ENCODE data around the gene NFAM1.

Gene NFAM1

DNA sequence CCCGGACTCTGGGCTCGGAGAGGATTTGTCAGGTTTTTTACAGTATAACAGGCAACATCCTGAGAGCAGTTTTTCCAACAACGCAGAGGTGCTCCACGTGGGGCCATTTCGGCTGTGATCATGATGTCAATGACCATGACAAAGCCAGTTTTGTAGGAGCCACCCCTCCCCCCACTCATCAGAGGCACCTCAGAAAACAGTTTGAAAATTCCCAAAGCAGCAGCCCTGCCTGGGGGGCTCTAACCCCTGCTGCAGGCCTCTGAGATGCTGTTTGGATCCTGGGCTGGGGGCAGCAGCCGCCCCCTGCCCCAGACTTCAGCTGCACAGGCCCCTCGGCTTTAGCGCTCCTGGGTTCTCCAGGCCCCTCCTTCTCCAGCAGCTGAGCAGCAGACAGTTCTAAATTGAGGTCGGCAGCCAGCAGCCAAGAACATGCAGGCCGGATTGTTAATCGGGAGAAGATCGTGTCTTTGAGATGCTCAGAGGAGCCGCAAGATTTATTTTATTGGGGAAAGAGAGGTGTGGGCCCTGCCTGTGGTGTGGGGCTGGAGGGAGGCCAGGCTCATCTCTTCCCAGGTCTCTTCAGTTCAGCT, 19.4 kb downstream of the NFAM1 start:
- no peak for DNase-seq

DNA sequence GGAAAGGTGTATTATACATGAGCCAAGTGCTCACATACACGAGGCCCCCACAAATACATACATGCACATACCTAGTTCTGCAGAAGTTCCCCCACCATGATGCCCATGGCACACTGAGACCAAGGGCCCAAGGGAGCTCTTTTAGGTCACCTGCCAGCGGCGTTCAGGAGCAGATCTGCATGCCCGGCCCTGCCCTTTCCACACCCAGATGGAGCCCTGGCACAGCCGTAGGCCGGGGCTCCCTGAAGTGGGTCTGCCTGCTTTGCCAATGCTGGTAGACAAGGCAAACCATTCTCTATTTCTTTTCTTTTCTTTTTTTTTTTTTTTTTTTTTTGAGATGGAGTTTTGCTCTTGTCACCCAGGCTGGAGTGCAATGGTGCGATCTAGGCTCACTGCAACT, 21.5 kb downstream of the NFAM1 start:
- DNase-seq, result no peak

DNA sequence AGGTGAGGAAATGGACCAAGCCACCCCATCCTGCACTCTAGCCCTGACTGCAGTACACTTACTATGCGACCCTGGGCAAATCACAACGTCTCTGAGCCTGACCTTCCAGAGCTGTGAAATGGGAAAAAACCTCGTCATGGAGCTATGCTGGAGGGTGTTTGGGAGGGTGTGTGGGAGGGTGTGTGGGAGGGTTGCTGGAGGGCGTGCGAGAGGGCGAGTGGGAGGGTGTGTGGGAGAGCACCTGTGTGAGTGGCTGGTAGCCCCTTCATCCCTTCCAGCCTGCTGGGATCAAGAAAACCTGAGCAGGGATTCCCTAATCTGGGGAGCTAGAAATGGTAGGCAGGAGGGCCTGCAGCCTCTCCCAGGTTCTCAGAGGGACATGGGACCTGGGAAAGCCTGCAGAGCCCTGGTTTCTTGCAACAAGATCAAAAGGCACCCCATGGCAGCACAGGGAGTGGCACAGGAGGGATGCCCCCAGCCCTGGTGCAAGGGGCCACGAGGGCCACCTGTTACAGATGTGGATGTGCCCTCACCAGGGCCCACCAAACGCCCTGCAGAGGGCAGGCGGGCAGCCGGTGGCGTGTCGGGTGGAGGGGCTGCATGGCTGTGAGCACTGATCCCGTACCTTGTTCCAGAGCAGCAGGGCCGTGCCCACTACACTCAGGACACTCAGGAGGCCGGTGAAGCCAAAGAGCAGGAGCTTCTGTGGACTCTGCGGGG, 23.2 kb downstream of the NFAM1 start:
- DNase-seq, result no peak

DNA sequence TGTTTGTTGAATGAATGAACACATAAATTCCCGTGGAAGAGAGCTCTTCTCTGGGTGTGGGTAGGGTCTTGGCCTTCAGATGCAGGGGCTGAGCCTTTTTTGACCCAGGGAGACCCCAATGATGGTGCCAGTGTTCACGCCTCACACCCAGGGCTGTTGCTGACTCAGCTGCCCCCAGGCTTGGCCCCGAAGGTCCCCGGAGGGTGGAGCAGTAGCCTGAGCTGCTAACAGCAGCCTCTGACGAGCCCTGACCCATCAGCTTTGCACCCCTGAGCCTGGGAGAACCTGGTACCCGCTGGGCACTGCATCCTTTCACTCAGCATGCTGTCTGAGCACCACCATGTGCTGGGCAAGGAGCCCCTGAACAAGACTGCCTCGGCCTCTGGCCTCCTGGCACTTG, 23.9 kb downstream of the NFAM1 start:
- no peak for DNase-seq

DNA sequence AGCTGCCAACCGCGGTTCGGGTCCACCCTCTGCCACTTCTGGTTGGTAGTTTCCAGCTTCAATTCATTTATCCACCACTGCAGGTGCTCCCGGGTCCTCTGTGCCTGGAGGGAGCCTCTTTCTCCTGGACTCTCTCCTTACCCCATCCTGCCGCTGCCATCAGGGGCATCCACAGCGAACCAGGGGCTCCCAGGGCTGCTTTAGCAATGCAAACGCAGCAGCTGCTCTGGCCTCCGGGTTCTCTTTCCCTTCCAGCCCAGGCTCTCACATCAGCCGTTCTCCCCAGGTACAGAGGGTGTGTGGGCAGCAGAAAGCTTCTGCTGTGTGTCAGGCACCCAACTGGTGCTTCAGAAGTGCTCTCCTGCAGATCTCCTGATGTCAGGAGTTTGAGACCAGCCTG, 27.9 kb downstream of the NFAM1 start:
- DNase-seq, result no peak

DNA sequence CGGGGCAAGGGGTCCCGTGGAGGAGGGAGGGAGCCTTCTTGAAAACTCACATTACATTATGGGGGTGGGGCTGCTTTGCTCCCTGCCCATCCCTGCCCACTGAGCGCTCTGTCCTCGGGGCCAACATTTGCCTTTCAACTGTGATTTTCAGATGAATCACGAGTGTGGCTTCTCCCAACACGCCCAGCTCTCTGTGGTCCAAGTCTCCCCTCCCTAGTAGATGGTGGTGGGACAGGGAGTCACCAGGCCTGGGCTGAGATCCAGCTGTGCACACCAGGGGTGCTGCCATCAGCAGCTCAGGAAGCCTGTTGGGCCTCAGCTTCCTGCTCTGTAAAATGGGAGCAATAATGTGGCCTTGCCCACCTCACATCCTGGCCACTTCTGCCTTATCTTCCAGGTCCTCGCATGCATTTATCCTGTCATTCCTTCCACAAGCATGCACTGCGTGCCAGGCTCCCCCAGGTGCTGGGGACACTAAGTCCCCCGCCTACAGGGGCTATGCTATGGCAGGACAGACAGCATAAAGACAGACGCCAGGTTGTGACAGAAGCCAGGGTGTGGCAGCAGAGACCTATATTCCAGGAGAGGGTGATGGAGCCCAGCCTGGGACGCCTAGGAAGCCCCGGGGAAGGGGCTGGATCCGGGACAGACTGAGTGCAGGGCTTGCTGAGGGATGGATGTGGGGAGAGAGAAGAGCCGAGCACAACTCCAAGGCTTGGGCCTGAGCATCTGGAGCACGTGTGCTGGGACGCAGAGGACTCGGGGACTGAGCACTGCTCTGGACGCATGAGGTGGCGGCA, 30.5 kb downstream of the NFAM1 start:
- DNase-seq, result no peak

DNA sequence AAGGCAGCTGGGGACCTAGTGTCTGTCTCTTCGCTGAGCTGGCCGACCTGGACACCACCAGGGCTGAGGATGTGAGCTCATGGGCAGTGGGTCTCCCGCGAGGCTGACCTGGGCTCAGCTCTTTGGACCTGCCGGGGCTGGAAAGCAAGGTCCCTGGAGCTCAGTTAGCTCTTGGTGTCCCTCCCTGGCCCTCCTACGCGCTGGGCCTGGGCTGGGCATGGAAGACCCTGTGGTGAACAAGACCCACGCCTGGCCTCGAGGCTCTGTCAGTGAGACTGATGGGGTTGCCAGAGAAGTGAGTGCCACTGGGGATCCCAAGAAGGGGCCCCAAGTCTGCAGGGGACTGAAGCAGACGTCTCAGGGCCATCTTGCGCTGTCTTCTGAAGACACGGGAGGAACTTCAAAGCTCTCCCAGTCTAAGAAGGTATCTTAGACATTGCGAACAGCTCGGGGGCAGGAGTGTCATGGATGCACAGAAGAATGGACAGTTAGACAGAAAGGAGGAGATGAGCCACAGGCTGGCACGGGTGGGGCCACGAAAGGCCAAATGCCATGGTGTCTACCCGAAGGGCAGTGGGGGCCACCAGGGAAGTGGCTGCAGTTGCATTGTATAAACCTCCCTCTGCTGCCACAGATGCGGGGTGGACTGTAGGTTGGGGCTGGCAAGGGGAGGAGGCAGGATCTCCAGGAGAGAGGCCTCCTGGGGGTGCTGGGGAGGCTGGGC, 31.2 kb downstream of the NFAM1 start:
- DNase-seq, result no peak

DNA sequence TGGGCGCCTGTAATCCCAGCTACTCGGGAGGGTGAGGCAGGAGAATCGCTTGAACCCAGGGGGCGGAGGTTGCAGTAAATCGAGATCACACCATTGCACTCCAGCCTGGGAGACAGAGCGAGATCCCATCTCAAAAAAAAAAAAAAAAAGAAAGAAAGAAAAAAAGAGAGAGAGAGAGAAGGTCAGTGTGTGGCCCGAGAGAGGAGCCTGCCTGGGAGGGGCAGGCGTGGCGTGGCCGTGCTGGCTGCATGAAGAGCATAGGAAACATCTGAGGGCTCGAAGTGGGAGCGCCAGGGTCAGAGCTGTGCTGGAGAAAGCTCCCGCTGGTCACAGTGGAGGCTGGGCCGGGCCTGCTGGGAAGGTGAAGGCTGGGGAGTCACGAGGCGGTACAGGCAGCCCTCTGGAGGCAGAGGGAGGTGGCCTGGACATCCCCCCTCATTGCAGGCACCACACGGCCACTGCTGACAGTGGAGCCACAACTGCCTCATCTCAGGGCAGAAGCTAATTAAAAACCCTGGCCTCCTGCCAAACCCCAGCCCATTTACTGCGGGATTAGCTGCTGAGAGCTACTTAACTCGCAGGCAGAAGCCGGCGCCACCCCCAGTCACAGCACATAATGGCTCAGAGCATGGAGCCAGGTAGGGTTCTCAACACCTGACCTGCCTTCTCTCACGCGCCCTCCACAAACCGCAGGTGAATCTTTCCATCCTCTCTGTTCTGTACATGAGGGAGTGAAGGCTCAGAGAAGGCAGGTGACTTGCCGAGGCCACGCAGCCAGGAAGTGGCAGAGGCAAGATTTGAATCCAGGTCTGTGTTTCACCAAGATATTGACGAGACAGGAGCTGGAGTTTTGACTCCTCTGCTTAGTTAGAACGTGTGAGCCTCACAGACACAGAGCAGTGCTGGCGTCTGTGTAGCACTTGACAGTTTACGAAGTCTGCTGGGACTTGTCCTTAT, 32.6 kb downstream of the NFAM1 start:
- no peak for DNase-seq

DNA sequence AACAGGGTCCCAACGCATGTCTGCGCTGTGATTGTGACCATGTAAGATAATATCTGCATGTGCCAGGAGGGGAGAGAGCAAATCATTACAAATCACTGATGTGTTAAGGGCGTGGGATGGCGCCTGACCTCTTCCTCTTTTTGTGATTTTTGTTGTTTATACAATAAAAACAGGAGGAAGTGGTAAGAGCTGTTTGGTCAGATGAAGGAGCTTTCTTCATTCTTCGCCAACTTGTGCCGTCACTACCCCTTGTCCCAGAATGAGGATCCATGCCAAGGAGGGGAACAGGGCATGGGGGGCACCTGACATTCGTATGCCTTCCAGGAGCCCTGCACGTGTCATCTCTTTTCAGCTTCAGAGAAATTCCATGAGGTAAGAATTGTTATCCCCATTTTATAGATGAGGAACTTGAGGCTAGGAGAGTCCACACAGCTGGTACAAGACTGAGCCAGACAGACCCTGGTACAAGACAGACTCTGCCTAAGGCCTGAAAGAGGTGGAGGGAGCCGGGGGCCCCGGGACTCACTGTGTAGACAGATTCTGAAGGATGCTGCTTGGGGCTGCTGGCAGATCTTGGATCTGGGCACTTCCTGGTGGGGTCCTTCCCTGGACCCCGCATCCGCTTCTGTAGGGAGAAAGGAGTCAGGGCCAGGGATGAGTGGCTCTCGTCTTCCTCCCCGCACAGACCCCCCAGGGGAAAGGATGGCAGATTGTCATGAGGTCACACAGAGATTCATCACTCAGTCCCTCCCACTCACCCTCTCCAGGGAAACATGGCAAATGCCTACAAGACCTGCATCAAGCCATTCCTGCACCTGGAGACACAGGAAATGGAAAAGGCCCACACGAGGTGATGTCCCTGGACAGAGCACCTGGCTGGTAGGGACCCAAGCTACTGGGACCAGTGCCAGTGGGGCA, 34.6 kb downstream of the NFAM1 start:
- no peak for DNase-seq

DNA sequence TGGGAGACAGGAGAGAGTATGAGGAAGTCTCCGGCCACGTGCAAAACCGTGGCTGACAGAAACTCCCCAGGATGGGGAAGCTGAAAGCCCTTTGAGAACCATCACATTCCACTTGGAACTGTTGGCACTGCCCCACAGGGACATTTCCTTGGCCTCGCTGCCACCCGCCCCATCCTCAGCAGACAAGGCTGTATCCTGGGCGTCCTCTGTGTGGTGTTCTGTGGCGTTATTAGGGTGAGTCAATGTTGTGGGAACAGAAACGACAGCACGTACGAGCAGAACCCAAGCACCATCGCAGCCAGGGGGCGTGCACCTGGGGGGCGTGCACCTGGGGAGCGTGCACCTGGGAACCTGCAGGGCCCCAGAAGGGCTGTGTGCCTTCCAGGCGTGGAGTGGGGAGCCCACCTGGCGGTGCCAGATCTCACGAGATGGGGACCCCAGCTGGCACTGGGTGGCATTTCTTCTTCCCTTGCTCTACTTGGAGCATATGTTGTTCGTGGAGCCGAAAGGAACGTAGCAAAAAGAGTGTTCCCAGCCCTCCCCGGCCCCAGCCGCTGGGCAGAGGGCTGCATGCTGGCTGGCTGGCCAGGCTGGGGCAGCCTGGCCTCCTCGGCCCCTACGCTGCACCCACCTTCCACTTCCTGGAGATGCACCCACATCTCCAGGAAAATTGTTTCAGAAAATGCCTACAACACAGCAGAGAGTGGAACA, 35.4 kb downstream of the NFAM1 start:
- no peak for DNase-seq

DNA sequence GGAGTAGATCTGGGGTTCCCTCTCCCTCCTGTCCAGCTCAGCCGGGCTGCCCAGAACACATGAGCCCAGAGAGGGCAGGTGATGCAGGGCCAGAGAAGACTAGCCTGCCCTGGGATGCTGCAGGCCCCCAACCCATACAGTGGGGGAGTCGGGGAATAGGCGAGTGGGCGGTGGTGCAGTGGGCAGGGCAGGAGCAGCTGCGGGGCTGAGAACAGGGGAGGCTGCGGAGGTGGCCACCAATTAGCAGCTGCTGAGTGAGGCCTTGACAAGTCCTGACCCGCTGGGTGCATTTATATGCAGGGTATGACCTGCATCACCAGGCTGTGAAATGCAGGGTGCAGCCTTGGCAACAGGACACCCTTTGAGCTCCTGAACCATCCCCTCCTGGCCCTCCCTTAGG, 43.1 kb downstream of the NFAM1 start:
- DNase-seq, result no peak

DNA sequence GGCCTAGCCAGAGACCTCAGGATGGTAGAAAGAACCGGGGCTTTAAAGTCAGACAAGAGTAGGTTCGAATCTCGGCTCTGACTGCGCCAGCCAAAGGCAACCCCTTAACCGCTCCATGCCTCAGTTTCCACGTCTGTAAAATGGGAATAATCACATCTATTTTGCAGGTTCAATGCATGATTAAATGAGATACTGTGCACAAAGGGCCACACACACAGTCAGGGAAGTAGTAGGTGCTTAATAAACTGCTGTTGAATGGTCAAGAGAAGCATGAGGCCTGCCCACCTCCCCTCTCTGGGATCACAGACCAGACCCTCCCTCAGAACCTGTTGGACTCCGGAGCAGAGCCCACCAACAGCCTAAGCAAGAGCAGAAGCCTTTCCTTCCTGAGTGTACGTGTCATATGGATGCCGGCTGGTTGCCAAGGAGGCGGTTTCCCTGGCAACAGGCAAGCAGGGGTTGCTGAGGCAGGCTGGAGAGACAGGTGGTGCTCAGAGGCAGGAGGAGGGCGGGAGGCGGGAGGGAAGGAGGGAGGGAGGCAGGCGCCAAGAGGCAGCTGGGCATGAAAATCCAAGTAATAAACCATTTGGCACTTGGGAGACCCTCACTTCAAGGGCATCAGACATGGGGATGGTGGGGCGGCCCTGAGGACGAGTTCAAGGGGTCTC, 43.9 kb downstream of the NFAM1 start:
- no peak for DNase-seq

DNA sequence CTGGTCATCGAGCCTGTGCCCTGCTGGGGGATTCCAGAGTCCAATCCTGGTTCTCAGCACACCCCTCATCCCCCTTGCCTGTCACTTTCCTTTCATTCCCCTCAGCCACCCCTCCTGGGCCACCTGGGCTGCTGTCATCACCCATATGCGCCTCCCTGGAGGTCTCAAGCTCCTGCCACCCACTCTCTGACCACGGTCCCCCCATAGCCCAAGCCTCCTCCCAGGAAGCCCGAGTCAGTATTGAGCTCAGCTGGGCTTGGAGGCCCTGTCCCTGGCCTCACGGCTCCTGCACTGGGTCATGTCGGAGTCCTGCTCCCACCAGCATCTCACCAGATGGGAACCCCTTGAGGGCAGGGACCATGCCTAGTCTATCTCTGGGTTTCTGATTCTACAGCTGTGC, 44.6 kb downstream of the NFAM1 start:
- no peak for DNase-seq

DNA sequence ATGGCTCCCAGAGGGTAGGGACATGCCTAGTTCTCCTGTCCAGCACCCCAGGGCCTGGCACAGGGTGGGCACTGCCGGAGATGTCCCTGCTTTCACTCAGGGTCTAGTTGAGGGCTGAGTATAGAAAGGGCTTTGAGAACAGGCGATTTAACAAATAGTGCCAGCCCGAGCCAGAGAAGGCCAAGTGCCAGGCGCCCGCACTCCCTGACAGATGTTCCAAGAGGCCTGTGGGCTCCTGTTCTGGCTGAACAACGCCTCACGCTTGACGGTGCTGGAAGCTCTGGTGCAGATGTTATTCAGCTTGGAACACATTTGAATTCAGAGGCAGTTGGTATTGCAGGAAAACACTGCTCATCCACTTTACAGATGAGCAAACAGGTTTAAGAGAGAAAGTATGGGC, 46.5 kb downstream of the NFAM1 start:
- no peak for DNase-seq

DNA sequence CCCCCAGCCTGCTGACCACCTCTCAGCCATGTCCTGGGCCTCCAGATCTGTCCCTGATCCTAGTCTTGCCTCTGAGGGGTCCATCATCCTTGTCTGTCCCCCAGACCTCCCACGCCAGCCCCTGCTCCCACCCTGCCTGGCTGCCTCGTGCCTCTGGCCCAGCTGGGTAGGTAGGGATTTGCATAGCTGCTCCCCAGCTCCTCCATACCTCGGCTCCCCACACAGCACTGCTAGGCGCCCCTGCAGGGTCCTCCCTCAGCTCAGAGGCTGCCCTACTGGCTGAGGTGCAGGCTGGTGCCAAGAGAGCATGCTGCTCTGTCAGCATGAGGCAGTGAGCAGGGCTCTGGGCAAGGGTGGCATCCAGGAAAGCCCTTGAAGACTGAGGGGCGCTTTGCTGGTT, 47.7 kb downstream of the NFAM1 start:
- no peak for DNase-seq

DNA sequence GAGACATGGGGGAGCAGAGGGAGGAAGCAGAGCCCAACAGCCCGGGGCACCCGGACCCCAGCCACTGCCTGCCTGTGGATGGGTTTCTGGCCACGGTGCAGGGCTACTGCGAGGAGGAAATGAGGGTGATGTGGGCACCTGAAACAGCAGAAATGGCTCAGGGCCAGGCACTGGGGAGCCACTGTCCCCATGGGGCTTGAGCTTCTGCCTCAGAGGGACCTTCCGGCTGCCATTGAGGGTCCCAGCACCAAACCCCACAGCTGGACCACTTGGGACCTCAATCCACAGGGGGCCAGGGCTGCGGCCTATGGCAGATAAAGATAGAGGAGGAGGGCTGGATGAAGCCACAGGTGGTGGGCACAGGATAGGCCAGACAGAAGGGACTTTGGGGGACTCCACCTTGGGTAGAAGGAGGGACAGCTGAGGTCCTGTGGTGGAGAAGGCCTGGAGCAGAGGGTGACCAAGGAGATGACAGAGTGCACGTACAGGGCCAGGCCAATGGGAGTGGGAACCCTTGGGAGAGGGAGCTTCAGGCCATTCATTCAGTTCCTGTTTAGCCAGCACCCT, 48.3 kb downstream of the NFAM1 start:
- DNase-seq, result no peak

DNA sequence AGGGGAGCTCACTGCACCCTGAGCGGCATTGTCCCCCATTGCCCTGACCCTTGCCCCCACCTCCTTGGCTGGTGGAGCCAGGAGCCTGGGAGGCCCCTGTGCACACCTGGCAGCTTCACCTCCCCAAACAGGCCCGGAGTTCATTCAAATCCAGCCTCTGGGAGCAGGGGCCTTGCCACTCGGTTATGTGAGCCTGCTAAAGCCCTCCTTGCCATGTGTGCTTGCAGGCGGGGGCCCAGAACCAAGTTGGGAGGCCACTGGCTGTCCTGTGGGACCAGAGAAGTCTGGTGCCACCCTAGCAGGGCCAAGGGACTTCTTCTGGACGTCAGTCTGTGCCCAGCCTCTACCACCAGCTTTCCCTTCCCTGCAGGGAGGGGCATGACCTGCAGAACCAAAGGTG, 48.9 kb downstream of the NFAM1 start:
- DNase-seq, result no peak

DNA sequence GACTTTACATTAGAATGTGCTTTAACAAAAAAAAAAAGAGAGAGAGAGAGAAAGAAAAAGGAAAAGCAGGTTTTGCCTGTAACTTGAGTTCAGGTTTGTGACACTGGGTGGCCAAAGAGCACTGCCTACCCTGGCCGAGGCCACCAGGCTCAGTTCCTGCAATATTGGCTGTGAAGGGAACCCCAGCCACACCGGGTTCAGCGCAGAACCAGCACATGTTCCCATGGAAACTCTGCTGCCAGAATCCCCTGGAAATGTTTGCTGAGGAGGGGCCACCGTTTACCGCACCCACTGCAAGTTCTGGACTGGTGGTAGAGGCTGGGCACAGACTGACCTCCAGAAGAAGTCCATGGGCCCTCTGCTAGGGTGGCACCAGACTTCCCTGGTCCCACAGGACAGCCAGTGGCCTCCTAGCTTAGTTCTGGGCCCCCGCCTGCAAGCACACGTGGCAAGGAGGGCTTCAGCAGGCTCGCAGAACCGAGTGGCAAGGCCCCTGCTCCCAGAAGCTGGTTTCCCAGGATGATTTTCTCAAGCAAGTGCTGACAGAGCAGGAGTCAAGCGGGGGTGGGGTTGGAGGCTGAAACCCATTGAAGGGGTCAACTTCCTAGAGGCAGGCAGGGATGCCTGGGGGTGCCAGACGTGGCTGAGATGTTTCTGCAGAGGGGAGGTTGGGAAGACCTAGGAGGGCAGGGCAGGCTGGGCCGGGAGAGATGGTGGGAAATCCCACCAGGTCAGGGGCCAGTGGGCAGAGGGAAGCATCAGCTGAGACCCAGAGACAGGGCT, 51.2 kb downstream of the NFAM1 start:
- DNase-seq, result no peak

All from stimulated activated naive CD4-positive, alpha-beta T cell treated with Interleukin-2 at 50 U/mL for 16 hours (primary cell).